SK-N-SH (cell line): ENCODE results near the gene CHMP4A. TPM values are rescaled to one million over a fixed set of nuclear protein-coding genes. Genes with fewer than 3 reads are reported as not detected.

ENCODE experiments used
- CTCF ChIA-PET: fragments of 300-600, 350-600 bp; formaldehyde crosslinking; extraction: SDS; loops from one replicate; lab custom pipeline; 2021; lab: Yijun Ruan, JAX
- POLR2A ChIA-PET: fragments of 350-600 bp; sonication (Branson Sonifier 250); formaldehyde crosslinking; extraction: SDS; loops from one replicate; lab custom pipeline; 2020; ENCODE audit warnings: antibody characterized with exemption, inconsistent platforms; lab: Yijun Ruan, JAX
- DNase-seq: peaks from one replicate; pipeline ENCODE4 v3.0.0; 2012
- H2AFZ ChIP-seq: fragments of 200-600 bp; sonication (generic); 2 replicates; pipeline ENCODE4 v1.8.1; 2016; ENCODE audit warnings: antibody characterized with exemption, mild to moderate bottlenecking, low read depth
- H3F3A ChIP-seq: fragments of 200-600 bp; sonication (generic); replicated peaks from 2 replicates; pipeline ENCODE3; 2016; ENCODE audit warnings: antibody characterized with exemption, mild to moderate bottlenecking; ENCODE audit not compliant: insufficient read depth
- H3K27ac ChIP-seq, 2 experiments: fragments of 200-500 bp in 1 of 2; fragments of 200-600 bp in 1 of 2; sonication (Bioruptor generic) in 1 of 2; sonication (generic), shearing (Covaris generic) in 1 of 2; 2 replicates each; pipeline versions ENCODE4 v1.5.1 to v1.6.1; 2014 to 2016; ENCODE audit warnings: low read depth in 2 of 2, inconsistent platforms in 1 of 2, low read length in 1 of 2, mild to moderate bottlenecking in 1 of 2, mixed read lengths in 1 of 2
- H3K27me3 ChIP-seq: fragments of 200-600 bp; sonication (generic), shearing (Covaris generic); 2 replicates; pipeline ENCODE4 v1.6.1; 2016; ENCODE audit warnings: mixed run types; ENCODE audit not compliant: insufficient read depth
- H3K36me3 ChIP-seq, 2 experiments: fragments of 200-500 bp in 1 of 2; fragments of 200-600 bp in 1 of 2; sonication (Bioruptor generic) in 1 of 2; sonication (generic) in 1 of 2; replicated peaks in 1 of 2; 2 replicates each; pipeline versions ENCODE3 to v1.5.1; 2014 to 2016; ENCODE audit warnings: low read length in 1 of 2, mild to moderate bottlenecking in 1 of 2; ENCODE audit not compliant: insufficient read depth in 2 of 2, control insufficient read depth in 1 of 2
- H3K4me1 ChIP-seq, 2 experiments: fragments of 200-500 bp in 1 of 2; fragments of 200-600 bp in 1 of 2; sonication (Bioruptor generic) in 1 of 2; sonication (generic), shearing (Covaris generic) in 1 of 2; 2 replicates each; pipeline versions ENCODE4 v1.5.1 to v1.6.1; 2014 to 2016; ENCODE audit warnings: low read depth in 1 of 2, low read length in 1 of 2, mixed run types in 1 of 2; ENCODE audit not compliant: insufficient read depth in 2 of 2, control insufficient read depth in 1 of 2
- H3K4me2 ChIP-seq: fragments of 200-600 bp; sonication (generic), shearing (Covaris generic); 2 replicates; pipeline ENCODE4 v1.6.1; 2017; ENCODE audit warnings: mixed run types
- H3K4me3 ChIP-seq, 2 experiments: fragments of 200-500 bp in 1 of 2; fragments of 200-600 bp in 1 of 2; sonication (Bioruptor generic) in 1 of 2; sonication (generic), shearing (Covaris generic) in 1 of 2; 2 replicates each; pipeline versions ENCODE4 v1.5.1 to v1.8.1; 2014 to 2016; ENCODE audit warnings: low read depth in 2 of 2, inconsistent platforms in 1 of 2, low read length in 1 of 2, mild to moderate bottlenecking in 1 of 2, mixed read lengths in 1 of 2, moderate library complexity in 1 of 2
- H3K79me2 ChIP-seq: fragments of 200-600 bp; sonication (generic); 2 replicates; pipeline ENCODE4 v1.8.1; 2017; ENCODE audit warnings: mild to moderate bottlenecking; ENCODE audit not compliant: insufficient read depth
- H3K9ac ChIP-seq: fragments of 200-600 bp; sonication (generic); 2 replicates; pipeline ENCODE4 v1.6.1; 2017; ENCODE audit warnings: mixed run types
- H3K9me2 ChIP-seq: fragments of 200-600 bp; sonication (generic); 2 replicates; pipeline ENCODE4 v1.6.1; 2017; ENCODE audit warnings: mixed run types
- H3K9me3 ChIP-seq: fragments of 200-600 bp; sonication (generic); 2 replicates; pipeline ENCODE4 v1.6.1; 2017; ENCODE audit warnings: mixed run types, mild to moderate bottlenecking, moderate library complexity
- H4K20me1 ChIP-seq: fragments of 200-600 bp; sonication (generic); 2 replicates; pipeline ENCODE4 v1.6.1; 2017; ENCODE audit warnings: mild to moderate bottlenecking, mixed run types; ENCODE audit not compliant: insufficient read depth
- CHD2 ChIP-seq: fragments of 150-350 bp; IDR thresholded peaks from 2 replicates; pipeline ENCODE4 v1.6.1; 2018; ENCODE audit warnings: low read length; ENCODE audit not compliant: partially characterized antibody
- CTCF ChIP-seq: fragments of 200-600 bp; sonication (generic); IDR thresholded peaks from 2 replicates; pipeline ENCODE4 v1.6.1; 2017; ENCODE audit warnings: antibody characterized with exemption, mild to moderate bottlenecking, moderate library complexity
- ELF1 ChIP-seq: IDR thresholded peaks from 2 replicates; pipeline ENCODE4 v1.4.0; 2012
- FOXJ3 ChIP-seq: sonication (generic); formaldehyde crosslinking; IDR thresholded peaks from 2 replicates; pipeline ENCODE4 v1.5.1; 2020; ENCODE audit warnings: mild to moderate bottlenecking, missing genetic modification reagents
- GABPA ChIP-seq: IDR thresholded peaks from 2 replicates; pipeline ENCODE4 v1.4.0; 2012; ENCODE audit warnings: low read depth, mild to moderate bottlenecking
- GATA2 ChIP-seq: sonication (generic); formaldehyde crosslinking; IDR thresholded peaks from 2 replicates; pipeline ENCODE4 v1.5.0; 2020; ENCODE audit warnings: mild to moderate bottlenecking, missing genetic modification reagents
- IRF3 ChIP-seq: fragments of 150-350 bp; IDR thresholded peaks from 2 replicates; pipeline ENCODE4 v1.6.1; 2016; ENCODE audit warnings: mild to moderate bottlenecking, low read depth, low read length
- JUND ChIP-seq: IDR thresholded peaks from 2 replicates; pipeline ENCODE4 v1.4.0; 2012
- MAX ChIP-seq: IDR thresholded peaks from 2 replicates; pipeline ENCODE4 v1.4.0; 2012; ENCODE audit warnings: low read depth
- MEF2A ChIP-seq: IDR thresholded peaks from 2 replicates; pipeline ENCODE4 v1.4.0; 2012; ENCODE audit warnings: low read depth, borderline replicate concordance
- PBX3 ChIP-seq: IDR thresholded peaks from 2 replicates; pipeline ENCODE4; 2012
- POLR2AphosphoS5 ChIP-seq: IDR thresholded peaks from 2 replicates; pipeline ENCODE4 v1.6.1; 2012; ENCODE audit warnings: low read depth, low read length
- RCOR1 ChIP-seq: fragments of 150-350 bp; IDR thresholded peaks from 2 replicates; pipeline ENCODE4 v1.6.1; 2017; ENCODE audit warnings: antibody characterized with exemption, low read length
- RXRA ChIP-seq: IDR thresholded peaks from 2 replicates; pipeline ENCODE4 v1.4.0; 2012; ENCODE audit warnings: low read depth, mild to moderate bottlenecking, borderline replicate concordance
- SIN3A ChIP-seq: IDR thresholded peaks from 2 replicates; pipeline ENCODE4 v1.6.1; 2012; ENCODE audit warnings: low read depth, mild to moderate bottlenecking, low read length, moderate library complexity, borderline replicate concordance
- SMC3 ChIP-seq: IDR thresholded peaks from 2 replicates; pipeline ENCODE4 v1.6.1; 2012; ENCODE audit warnings: low read depth, low read length, improper control_type of control experiment
- USF1 ChIP-seq: IDR thresholded peaks from 2 replicates; pipeline ENCODE4 v1.4.0; 2012; ENCODE audit warnings: low read depth, borderline replicate concordance
- YY1 ChIP-seq: IDR thresholded peaks from 2 replicates; pipeline ENCODE4 v1.4.0; 2012; ENCODE audit warnings: low read depth, mild to moderate bottlenecking
- WGBS: methylation state at CpG from one replicate; pipeline ENCODE4 v1.1.6; 2017; ENCODE audit warnings: low lambda C conversion rate; 5-methylcytosine and 5-hydroxymethylcytosine counted together
- polyA plus RNA-seq, 3 experiments: library from polyadenylated mRNA; depleted of rRNA; stranded (reverse); fragments of >200 nt; gene quantifications; 2 replicates each; pipeline ENCODE4 v1.2.3, GENCODE V29; 2012

Gene CHMP4A
- polyA plus RNA-seq, 1 of the 3 experiments (the other 2 are of a cell fraction): 92.4 TPM

GRCh38 chr14:24250354-24250753 lies 37.1 kb upstream of the CHMP4A start:
- Histone ChIP-seq H3F3A (no peaks in the 10 kb centered on the region), H3K4me3 (no peak overlapping the region), H3K79me2 (no peaks in the 10 kb centered on the region), H3K36me3 (no peaks in the 10 kb centered on the region), H3K4me2 (no peak overlapping the region), H3K9me3 (no peaks in the 10 kb centered on the region), H3K4me1 (no peaks in the 10 kb centered on the region), H3K27me3 (no peaks in the 10 kb centered on the region), H3K9ac (no peak overlapping the region), H2AFZ (no peak overlapping the region), H3K27ac (no peak overlapping the region), H3K9me2 (no peaks in the 10 kb centered on the region), H4K20me1 (no peaks in the 10 kb centered on the region)
- ChIA-PET POLR2A (no interaction called here), CTCF (interaction anchor here (1.3 to 4.5 kb wide), 3 partner anchors 8 to 83 kb away, joined by 5 to 31 read pairs (median 10); partner anchors contain the start of gene TINF2)
- 73% methylated on average over 4 of the region's 4 CpGs for WGBS
- TF ChIP-seq ELF1: no peak
- TF ChIP-seq GABPA: no peak
- no peak for TF ChIP-seq SIN3A
- no peak for TF ChIP-seq POLR2AphosphoS5
- DNase-seq: no peak

- no peaks in the 10 kb centered on the region for H3K27me3 ChIP-seq
- ChIA-PET POLR2A (no interaction called here), CTCF (interaction anchor here (1.5 to 3.9 kb wide), 3 partner anchors 48 to 116 kb away, joined by 7 to 20 read pairs (median 9); partner anchors contain the start of gene CIDEB)
- no peaks in the 10 kb centered on the region for H3K79me2 ChIP-seq
- H3K9ac ChIP-seq: no peak overlapping the region
- no peaks in the 10 kb centered on the region for H3F3A ChIP-seq
- no peaks in the 10 kb centered on the region for H3K4me1 ChIP-seq
- no peaks in the 10 kb centered on the region for H3K36me3 ChIP-seq
- no peak overlapping the region for H3K27ac ChIP-seq
- H3K9me3 ChIP-seq: no peaks in the 10 kb centered on the region
- no peaks in the 10 kb centered on the region for H4K20me1 ChIP-seq
- no peak overlapping the region for H2AFZ ChIP-seq
- DNase-seq: no peak
- no peaks in the 10 kb centered on the region for H3K9me2 ChIP-seq
- no peak overlapping the region for H3K4me3 ChIP-seq
- no peak overlapping the region for H3K4me2 ChIP-seq
- TF ChIP-seq RXRA (no peak), GATA2 (no peak), RCOR1 (no peak), PBX3 (no peak), MEF2A (no peak), SMC3 (no peak), CTCF (no peak), JUND (no peak), MAX (no peak), USF1 (no peak), ELF1 (no peak), FOXJ3 (CRISPR knock-in tag) (no peak), IRF3 (no peak), CHD2 (no peak), YY1 (no peak)
- WGBS: 61% methylated on average over 9 of the region's 13 CpGs
Measured at GRCh38 chr14:24249230-24250021, 36.1 kb upstream of the CHMP4A start.
